Stimulated activated CD4-positive, alpha-beta T cell treated with anti-CD3 and anti-CD28 coated beads, Interleukin-12 subunit alpha, Interleukin-12 subunit beta, amount 100 ng/mL, for 4 hours (primary cell): ENCODE data around the gene ANKFN1.

ENCODE experiments used
- DNase-seq: peaks from one replicate; pipeline ENCODE4 v3.0.0-alpha.2; 2020

The ANKFN1 gene

DNA sequence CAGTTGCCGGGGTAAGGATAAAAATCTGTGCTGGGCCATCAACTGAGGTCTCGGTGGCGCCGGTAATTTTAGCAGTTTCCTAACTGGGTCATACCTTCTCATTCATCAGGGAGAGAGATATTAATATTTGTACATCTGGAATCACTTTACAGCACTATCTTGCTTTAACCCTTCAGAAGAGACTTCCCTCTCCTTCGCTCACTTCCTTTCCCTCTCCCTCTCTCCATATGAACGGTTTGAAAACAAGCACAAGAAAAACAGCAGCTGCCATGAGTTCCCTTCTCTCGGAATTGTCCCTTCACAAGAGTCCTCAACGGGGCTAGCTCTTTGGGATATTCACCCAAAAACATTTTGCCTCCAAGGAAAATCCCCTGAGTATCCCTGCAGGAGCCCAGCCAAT lies 295.9 kb downstream of the ANKFN1 start:
- DNase-seq = no peak

DNA sequence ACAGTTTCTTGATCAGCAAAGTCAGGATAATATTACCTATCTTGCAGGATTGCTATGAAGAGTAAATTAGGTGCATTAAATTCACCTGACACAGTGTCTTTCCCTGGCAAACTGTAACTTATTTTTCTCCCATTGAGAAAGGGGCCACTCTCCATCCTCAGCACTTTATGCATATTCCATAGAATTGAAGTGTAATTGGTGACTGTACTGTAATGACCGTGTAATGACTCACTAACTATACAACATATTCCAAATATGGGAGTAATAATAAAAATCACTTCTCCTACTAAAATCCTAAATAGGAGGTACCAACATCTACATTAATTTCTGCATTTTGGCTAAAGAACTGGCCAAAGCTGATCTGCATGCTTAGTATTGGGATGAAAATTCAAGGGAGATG lies 298.4 kb downstream of the ANKFN1 start:
- no peak for DNase-seq

DNA sequence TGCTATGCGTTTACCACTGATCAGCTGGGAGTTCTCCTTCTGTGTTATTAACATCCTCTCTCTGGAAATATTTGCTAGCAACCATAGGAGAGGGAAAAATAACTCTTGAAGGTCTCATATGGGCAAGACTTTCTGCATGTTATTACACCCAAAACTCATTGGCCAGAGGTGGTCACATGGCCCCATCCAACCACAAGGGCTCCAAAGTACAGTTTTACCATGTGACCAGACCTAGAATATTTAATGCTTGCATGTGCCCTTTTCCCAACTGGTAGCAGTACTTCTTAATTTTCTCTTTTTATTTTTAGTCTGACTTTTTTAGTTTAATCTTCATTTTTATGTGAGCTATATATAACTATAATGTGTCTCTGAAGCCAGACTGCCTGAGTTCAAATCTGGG lies 299.2 kb downstream of the ANKFN1 start:
- no peak for DNase-seq

DNA sequence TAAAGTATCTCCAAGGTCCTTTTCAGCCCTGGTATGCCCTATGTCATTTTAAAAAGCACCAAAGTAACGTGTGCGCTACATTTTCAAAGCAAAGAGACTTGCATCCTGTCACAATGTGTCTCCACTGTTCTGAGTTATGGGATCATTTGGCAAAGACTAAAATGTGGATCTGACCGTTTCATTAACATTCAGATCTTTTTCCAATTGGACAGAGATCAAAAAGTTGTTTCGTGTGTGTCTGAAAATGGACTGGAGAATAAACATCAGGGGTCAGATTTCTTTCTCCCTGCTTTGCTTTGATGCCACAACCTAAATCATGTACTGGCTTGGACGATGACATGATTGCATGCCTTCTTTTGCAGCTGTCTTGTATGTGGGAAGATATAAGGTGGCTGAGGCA lies 304.2 kb downstream of the ANKFN1 start:
- DNase-seq = no peak

DNA sequence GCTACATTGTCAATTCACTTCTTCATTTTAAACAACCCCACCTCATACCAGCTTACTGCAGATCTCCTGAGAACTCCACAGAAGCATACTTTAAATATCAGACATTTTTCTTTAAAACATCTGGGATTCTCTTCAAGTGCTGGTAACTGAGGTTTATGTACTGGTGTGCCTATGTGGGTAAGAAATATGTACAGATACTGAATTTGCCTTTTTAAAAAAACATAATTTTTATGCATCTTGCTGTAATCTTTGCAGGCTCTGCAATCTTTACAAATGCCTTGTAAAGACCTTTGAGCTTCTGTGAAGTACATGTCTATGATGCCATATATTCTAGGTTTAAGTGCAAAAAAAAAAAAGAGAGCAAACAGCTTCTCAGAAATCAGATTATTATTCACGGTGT lies 312.6 kb downstream of the ANKFN1 start:
- no peak for DNase-seq

DNA sequence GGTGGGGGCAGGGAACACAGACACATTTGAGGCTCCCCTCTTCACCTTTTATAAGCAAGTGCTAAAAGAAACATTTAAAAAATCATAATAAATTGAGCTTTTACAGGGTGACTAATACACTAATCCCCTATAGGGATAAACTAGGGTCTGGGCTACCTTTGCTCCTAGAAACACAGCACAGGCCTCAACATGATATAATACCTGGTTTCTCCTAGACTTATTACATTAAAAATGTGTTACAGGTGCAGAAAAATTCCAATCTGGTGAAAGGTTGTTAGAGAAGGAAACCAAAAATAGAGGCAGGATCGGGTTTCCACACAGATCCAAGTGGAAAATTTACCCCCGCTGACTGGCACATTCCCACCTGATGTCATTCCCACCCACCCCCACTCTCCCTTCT lies 315.6 kb downstream of the ANKFN1 start:
- no peak for DNase-seq

DNA sequence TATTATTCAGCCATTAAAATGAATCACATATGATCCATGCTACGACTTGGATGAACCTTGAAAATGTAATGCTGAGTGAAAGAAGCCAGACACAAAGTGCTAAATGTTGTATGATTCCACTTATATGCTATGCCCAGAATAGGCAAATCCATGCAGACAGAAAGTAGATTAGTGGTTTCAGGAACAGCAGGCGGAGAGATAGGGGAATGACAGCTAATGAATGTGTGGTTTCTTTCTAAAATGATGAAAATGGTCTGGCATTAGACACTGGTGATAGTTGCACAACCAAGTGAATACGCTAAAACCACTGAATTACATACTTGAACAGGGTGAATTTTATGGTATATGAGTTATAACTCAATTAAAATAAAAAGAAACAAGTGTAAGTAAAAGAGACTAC lies 318.4 kb downstream of the ANKFN1 start:
- DNase-seq = no peak

DNA sequence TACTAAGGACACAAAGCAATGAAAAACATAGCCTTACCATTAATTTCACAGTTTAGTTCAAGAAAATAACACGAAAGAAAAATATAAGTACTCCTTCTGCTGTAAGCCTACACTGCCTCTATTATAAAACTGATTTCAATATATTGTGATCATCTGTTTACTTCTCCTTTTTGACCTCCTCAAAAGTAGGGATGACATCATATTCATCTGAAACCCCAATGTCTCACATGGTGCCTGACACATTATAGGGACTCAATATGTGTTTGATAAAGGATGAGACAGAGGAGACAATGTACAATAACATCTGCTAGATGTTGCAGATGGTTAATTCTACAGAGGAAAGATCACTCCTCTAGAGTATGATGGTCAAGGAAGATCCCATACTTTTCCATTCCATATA lies 321.8 kb downstream of the ANKFN1 start:
- no peak for DNase-seq

DNA sequence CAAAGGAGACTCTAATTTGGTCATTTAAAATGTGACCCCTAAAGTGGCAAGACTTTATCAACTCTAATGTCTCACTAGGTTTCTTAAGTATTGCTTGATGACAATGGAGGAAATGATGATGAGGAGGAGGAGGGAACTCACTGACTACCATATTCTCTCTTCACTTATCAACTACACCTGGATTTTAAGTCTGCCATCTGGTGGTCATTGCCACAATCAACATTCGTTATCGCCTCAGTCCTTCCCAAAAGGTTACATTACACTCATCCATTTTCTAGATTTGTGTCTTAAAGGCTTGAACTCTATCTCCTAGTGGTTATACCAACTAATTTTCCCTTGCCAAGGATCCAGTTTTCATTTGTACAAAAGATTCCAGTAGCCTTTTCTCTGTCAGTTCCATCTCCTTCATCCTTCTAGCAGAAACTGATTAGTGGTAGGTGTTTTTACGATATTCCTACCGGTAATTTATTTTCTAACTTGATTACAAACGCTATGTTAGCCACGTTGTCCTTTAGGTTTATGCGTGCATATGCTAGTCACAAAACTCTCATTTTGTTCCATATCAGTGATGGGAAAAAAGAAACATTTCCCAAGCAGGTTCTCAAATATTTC lies 325.7 kb downstream of the ANKFN1 start:
- DNase-seq = no peak

DNA sequence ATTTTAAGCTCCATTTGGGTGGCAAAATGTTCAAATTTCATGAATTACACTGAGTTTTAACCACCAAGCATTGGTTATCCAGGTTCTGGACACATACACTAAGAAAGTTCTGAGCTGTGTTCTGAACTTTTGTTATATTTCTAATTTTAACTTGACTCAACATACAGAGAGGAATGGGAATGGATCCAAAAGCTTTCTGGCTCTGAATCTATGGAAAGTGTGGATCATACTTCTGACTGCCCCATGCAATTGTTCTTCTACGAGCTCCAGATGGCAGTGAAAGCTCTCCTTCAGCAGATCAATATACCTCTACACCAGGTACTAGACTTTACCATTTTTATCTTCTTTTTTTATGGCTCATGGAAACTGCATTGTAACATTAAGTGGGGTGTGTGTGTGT lies 327.2 kb downstream of the ANKFN1 start:
- no peak for DNase-seq

DNA sequence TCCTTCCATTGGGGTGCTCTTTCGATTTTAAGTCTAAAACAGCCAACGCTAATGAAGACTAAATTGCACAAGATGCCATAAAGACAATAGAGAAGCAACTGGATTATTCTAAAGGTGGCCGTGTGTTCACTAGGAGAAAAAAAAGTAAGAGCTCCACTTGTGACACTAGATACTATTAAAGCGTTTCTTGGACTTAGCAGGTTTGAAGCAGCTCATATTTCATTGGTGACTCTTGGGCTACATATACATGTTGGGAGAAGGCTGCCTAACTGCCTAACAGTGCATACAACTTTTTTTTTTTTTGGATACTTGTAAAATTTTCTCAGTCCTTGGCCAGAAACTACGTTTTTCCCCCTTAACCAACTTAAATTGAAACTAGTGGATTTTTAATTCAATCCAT lies 328.4 kb downstream of the ANKFN1 start:
- DNase-seq = no peak

DNA sequence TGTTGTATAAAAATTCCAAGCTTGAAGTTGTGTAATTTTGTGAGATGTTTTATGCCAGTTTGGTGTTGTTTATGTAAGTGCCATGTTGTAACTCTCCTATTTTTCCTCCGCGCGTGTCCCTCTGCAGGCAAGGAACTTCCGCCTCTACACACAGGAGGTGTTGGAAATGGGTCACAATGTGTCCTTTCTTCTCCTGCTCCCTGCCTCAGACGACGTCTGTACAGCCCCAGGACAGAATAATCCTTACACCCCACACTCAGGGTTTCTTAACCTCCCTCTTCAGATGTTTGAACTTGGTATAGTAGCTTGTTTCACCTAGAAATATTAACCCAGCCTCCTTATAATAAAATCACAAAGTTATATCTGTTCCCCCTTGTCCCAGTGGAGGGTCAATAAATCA lies 329.0 kb downstream of the ANKFN1 start:
- DNase-seq = no peak

DNA sequence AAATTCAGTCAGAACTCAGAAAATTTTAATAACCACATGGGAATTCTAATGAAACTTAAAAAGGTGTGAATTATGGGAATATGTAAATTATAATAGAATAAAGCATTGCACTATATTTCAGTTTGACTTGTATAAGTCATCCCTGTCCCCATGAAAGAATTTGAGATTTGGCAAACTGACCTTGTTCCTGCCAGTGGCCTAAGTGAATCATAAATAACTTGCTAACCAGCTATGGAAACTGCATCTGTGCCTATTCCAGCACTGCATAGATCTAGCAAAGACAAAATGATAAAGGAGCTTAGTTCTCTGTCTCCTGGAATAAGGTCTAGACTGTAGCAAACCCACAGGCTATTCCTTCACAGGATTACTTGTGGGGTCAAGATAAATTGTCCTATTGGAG lies 333.5 kb downstream of the ANKFN1 start:
- no peak for DNase-seq

DNA sequence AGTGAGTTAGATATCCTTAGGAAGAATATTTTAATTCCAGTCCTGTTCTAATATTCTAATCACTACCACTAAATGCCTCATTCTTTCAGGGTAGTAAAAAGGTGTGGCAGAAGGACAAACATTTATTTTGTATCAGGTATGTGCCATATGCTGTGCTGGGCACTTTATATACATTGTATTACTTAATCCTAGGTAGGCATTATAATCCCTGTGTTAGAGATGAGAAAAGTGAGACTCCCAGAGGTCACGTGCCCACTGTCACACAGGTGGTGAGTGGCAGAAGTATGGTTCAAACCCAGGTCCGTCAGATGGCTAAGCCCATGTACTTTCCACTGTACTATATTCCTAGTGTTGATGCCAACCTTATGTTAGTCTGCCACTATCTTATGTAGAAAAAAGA lies 335.5 kb downstream of the ANKFN1 start:
- DNase-seq = no peak

DNA sequence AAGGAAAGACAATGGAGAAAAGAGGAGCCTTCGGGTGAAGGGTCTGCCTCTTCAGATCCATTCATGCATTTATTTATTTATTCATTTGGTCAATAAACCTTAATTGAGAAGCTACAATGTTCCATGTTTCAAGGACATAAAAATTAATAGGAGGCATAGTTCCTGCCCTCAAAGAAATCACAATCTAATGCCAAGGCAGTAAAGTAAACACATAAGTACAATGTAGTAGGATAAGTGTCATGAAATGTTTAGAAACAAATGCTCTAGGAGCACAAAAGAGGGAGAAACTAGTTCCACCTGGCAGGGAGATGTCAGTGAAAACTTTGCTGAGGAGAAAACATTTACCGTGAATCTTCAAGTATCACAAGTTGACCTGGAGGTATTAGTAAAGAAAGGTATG lies 336.7 kb downstream of the ANKFN1 start:
- DNase-seq = no peak

DNA sequence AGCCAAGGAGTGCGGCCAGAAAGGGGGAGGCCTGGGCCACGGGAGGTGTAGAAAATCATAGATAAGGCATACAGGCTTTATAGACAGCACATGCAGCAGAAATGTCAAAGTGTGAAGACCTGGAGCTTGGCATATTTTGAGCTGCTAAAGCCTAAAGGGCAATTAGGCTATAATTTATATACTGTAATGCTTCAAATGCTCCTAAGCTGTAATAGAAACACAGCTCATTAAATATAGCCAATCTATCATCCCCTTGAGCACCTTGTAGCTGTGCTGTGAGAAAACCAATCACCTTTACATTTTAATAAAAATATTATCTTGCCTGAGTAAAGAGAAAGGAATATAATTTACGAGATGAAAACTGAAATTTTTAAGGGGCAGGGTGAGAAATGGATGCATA lies 342.3 kb downstream of the ANKFN1 start:
- no peak for DNase-seq

DNA sequence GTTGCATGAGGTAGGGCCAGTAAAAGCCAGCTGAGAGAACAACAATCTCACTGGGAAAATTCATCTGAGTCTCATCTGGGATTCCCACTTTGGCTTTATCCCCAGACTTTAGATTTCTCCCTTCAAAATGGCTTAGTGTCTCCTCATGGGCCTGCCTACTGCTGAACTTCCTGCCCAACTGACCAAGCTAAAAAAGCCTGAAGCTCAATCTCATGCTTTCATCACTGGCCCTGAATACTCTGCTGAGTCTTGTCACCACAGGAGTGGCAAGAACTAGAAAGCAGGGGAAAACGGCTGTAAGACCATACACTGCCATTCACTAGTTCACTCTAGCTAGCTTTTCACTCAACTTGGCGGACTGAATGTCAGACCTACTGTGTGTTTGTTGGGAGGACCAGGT lies 343.9 kb downstream of the ANKFN1 start:
- DNase-seq = no peak

DNA sequence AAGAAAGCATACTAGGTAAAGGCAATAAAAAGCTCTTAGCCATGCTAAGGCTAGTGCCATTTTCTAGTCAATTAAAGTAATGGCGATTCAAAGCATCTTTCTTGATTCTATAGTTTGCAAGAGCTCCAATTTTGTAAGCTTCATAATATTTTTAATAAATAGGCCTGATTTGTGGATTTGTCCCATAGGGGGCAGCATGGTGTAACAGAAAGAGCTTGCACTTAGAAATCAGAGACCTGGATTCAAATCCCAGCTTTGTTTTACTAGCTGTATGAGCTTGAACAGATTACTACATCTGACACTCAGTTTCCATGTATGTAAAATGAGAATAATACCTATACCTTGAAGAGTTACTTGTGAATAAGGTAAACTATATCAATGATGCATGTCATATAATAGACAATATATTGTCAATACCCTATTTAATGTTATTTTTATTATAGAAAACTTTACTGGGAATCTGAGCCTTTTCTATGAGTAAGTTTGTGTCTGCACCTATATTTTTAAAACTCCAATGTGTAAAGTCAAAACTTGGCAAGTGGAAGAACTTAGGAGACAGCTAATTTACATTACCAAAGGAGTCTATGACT lies 346.6 kb downstream of the ANKFN1 start:
- peak; percentile 1 for DNase-seq

DNA sequence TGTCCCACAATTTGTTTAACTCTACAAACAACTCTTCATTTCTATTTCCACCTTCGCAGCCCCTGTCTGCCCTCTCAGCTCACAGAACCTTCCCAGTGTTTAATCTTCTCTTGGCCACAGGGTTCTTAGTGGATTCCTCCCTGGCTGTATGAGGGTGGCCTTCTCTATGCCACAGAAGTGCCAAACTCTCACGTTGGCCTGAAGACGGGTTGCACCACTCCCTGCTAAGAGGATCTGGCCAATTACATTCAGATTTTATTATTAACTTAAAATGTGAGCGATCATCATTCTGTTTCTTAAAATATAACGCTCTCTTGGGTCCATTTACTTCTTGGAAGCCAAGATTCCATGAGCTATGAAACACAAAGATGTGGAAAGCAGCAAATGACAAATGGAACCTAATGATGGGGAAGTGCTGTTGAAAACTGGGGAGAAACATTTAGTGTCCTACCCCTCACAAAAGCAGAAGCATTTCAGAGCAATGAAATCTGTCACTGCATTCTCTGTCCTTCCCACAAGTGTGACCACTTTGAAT lies 348.9 kb downstream of the ANKFN1 start:
- DNase-seq = no peak

DNA sequence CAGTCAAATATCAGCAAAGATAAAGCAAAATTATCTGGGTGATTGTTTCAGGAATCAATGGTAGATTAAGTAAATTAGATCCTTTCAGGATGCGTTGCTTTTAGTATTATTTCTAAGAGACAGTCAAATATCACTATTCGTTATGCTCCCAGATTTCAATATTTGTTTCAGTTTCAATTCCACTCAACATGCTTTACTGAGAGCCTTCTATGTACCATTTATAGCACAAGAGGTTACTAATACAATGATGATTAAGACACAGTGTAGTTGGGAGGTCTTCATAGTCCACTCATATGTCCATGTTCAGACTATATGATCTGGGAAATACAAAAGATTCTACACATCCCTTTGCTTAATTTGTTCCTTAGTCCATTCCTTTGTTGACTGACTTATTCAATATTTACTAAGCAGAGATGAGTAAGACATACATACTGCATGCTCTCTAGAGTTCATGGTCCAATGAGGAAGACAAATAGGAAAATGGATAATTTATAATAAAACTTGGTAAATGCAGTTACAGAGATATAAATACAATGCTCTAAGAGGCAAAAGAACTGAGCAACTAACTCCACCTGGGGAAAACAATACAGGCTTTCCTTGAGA lies 352.0 kb downstream of the ANKFN1 start:
- no peak for DNase-seq

DNA sequence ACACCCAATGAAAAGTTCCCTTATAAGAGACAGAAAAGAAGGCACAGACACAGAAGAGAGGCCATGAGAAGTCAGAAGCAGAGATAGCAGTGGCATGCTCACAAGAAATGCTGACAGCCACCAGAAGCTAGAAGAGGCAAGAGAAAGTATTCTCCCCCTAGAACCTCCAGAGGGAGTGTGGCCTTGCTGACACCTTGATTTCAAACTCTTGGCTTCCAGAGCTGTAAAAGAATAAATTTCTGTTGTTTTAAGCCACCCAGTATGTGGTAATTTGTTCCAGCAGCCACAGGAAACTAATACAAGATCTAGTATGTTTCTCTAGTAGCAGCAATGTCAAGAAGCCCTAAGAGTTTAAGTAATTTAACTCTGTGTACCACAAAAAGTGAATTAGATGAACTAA lies 353.1 kb downstream of the ANKFN1 start:
- DNase-seq = no peak

DNA sequence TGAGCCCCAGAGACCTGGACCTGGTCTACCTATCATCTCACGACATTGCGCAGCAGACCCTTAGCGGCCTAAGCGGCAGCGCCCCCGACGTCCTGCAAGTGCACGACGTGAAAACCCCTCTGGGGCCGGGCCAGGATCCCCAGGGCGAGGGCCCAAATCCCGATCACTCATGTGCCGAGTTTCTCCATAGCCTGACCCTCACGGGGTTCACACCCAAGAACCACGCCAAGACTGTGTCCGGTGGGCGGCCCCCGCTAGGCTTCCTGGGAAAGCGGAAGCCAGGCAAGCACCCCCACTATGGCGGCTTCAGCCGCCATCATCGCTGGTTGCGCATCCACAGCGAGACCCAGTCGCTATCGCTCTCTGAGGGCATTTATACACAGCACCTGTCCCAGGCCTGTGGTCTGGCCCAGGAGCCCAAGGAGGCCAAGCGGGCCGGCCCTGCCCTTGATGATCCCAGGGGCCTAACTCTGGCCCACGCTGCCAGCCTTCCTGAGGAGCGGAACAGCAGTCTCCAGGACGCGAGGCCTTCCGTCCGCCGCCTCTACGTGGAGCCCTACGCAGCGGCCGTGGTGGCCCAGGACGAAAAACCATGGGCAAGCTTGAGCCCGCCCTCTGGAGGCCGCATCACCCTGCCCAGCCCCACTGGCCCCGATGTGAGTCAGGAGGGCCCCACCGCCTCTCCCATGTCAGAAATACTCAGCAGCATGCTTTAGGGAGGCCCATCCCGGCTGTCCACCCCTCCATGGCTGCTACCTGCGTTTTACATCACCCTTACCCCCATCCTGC lies 357.5 kb downstream of the ANKFN1 start:
- DNase-seq = no peak

DNA sequence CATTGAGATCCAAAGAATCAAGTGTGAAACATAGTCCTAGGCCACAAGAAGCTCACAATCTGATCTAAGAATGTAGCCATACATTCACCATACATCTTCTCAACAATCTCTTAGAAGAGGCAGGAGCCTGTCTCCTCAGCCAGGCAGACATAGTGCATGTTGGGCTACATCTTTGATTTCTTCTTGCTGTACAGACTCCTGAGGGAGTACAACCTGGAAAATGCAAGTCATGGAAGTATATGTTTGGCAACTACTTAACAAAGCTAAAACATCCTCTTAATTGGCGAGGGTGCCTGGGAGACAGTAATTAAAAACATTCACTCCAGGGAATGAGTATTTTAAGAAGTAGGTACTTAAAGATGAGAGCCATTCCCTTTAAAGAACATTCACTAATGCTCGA lies 361.0 kb downstream of the ANKFN1 start:
- no peak for DNase-seq

DNA sequence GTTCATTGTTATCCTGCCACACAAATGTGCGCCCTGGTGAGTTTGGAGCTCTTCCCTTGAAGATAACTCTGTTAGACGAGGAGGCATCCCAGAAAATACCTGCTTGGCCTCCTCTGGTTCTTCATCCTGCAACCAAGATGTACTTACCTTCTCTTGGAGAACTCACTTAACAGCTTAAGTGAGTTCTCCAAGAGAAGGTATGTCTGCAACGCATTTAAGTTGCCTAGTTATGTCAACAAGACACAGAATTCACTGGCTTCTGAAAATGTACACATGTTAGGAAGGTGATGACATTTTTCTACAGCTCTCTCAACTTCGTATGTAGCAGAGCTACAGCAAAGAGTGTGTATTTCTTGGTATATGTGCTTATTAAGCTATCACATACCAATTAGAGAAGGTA lies 361.6 kb downstream of the ANKFN1 start:
- no peak for DNase-seq
